Natural killer cell treated with Interleukin-12 subunit alpha and Interleukin-12 subunit beta and Interleukin-15 and Interleukin-18, amount 100 ng/mL, for 72 hours (primary cell): Measurements from ENCODE around the gene PDXK. TPM values are rescaled to one million over a fixed set of nuclear protein-coding genes. Genes with fewer than 3 reads are reported as not detected.
A peak's percentile ranks its signal among the peaks of the same experiment; 100 is the strongest.

Source experiments
- ATAC-seq, 2 donors: fragments of 150-1000 bp; cut with Tn5 transposase in 1 of 2; sonication (Bioruptor Pico), chemical (Tn5 transposase) in 1 of 2; 2 replicates each; pipeline ENCODE4 v1.10.0; 2021
- DNase-seq: peaks from one replicate; pipeline ENCODE4 v3.0.0; 2022; ENCODE audit warnings: low spot score
- H3K27ac Mint-ChIP-seq, 2 donors: 1 replicate in 1 of 2; 2 replicates in 1 of 2; pipeline ENCODE4 v1.8.0; 2022; ENCODE audit warnings: mixed read lengths in 2 of 2, mild to moderate bottlenecking in 1 of 2, moderate library complexity in 1 of 2
- H3K27me3 Mint-ChIP-seq, 2 donors: 1 replicate in 1 of 2; 2 replicates in 1 of 2; pipeline ENCODE4 v1.8.0; 2022; ENCODE audit warnings: mixed read lengths in 2 of 2
- H3K36me3 Mint-ChIP-seq: one replicate; pipeline ENCODE4 v1.8.0; 2022; ENCODE audit warnings: mixed read lengths
- H3K4me1 Mint-ChIP-seq, 2 donors: 1 replicate in 1 of 2; 2 replicates in 1 of 2; pipeline ENCODE4 v1.8.0; 2022; ENCODE audit warnings: low read depth in 2 of 2, mixed read lengths in 2 of 2, mild to moderate bottlenecking in 1 of 2
- H3K4me3 Mint-ChIP-seq: one replicate; pipeline ENCODE4 v1.8.0; 2022; ENCODE audit warnings: mixed read lengths
- H3K9me3 Mint-ChIP-seq: 2 replicates; pipeline ENCODE4 v1.8.0; 2022; ENCODE audit warnings: mixed read lengths
- total RNA-seq, 2 donors: library from RNA; stranded (reverse); gene quantifications; one replicate each; pipeline ENCODE4 v1.2.3, GENCODE V29; 2022

Gene PDXK
- total RNA-seq, 2 donors from 2014 or later: 98.1 to 136 TPM

DNA sequence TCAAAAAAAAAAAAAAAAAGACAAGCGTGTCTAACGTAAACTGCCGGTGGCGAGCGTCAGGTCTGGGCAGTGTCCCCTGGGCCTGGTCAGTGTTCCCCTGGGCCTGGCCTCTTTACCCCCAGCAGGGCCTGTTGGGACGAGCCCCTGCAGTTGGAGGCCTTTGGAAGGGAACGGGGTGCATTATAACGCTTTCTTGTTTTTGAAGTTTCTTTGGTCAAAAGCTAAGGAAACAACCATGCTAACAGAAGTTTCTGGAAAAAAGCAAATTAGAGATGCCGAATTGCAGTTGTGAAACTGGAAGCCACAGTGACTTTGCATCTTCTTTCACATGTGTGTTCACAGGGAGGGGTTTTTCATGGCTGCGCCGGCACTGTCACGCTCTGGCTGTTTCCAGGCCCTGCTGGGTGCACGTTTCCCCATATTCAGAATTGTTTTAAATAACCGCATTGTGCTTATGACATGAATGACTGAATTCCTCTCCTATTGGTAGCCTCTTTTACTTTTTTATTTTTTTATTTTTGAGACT, 86.4 kb downstream of the PDXK start:
- DNase-seq: no peak
- Mint-ChIP-seq H3K27ac (peak overlapping the region in 1 of 2 donors; percentile 5), H3K36me3 (no peaks in the 10 kb centered on the region), H3K27me3 (no peaks in the 10 kb centered on the region), H3K4me3 (no peak overlapping the region), H3K4me1 (no peaks in the 10 kb centered on the region), H3K9me3 (no peaks in the 10 kb centered on the region)
- no peak for ATAC-seq

DNA sequence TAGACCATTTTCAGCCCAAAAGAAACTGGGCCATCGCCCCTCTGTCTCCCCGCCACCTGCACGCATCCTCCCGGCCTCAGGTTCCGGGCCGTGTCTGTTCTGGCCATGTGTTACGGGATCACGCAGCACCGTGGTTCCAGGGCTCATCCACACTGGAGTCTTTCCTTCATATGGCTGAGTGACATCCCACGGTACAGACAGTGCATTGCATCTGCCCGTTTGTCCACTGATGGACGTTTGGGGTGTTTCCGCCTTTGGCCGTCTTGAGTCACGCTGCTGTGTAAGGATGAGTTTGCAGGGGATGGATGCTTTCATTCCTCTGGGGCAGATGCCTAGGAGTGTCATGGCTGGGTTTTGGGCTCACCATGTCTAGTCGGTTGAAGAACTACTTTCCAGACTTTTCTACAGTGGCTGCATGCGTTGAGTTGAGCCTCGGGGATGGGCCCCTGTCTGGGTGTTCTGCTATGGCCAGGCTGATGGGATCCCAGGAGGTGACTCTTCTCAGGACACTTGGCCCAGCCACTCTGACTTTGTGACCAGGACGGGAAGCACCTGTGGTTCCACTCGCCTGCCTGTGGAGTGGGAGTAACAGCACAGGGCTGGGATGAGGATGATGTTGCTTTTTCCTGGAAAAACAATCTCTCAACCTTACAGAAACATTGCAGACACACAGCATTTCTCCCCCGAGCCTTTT, 87.2 kb downstream of the PDXK start:
- H3K36me3 Mint-ChIP-seq: no peaks in the 10 kb centered on the region
- no peaks in the 10 kb centered on the region for H3K9me3 Mint-ChIP-seq
- H3K4me3 Mint-ChIP-seq: no peak overlapping the region
- peaks cover 0 to 5% of the 10 kb centered on the region in 2 donors for H3K4me1 Mint-ChIP-seq
- ATAC-seq (no peak), DNase-seq (no peak)
- no peaks in the 10 kb centered on the region for H3K27me3 Mint-ChIP-seq
- peak overlapping the region in 1 of 2 donors; percentile 5 for H3K27ac Mint-ChIP-seq

DNA sequence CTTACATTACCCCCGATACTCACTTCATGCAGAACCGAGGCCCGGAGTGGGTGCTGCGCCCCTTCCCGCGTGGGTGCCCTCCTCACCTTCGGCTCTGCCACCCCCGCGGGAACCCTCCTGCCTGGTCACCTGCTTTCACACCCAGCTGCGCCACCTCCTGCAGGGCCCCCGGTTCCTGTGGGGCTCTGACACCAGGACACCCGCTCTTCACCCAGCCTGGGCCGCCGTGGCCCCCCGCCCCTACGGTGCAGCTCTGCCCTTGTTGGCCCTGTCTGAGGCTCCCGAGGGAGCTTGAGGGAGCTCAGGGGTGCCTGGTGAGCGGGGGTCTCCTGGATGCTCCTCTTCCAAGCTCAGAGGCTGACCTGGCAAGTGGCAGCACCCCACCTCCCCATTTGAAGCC, 89.4 kb downstream of the PDXK start:
- Mint-ChIP-seq H3K36me3 (no peaks in the 10 kb centered on the region), H3K27ac (no peak overlapping the region), H3K4me1 (peaks cover 0 to 9% of the 10 kb centered on the region in 2 donors), H3K4me3 (no peak overlapping the region), H3K27me3 (peaks cover 0 to 2% of the 10 kb centered on the region in 2 donors), H3K9me3 (no peaks in the 10 kb centered on the region)
- ATAC-seq (no peak), DNase-seq (no peak)

DNA sequence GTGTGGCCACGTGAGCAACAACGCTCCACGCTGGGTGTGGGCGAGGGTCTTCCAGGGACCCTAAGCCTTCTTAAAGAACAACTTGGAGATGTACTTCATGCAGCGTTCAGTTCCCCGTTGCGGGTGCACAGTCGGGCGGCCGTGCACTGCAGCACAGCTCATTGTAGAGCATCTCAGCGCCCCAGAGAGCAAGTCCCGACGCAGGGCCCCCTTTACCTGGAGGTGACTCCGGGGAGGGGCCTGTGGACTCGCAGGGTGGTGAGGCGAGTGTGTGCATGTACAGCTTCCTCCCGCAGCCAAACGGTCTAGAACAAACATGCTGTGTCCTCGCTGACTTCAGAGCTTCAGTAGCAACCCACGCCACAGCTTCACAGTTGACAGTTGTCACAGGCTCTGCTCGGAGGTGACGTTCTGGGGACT, 89.9 kb downstream of the PDXK start:
- H3K36me3 Mint-ChIP-seq: no peaks in the 10 kb centered on the region
- no peak overlapping the region for H3K27ac Mint-ChIP-seq
- no peak overlapping the region for H3K4me3 Mint-ChIP-seq
- DNase-seq: no peak
- H3K27me3 Mint-ChIP-seq: peaks cover 0 to 2% of the 10 kb centered on the region in 2 donors
- H3K4me1 Mint-ChIP-seq: peaks cover 0 to 9% of the 10 kb centered on the region in 2 donors
- no peak for ATAC-seq
- H3K9me3 Mint-ChIP-seq: no peaks in the 10 kb centered on the region

DNA sequence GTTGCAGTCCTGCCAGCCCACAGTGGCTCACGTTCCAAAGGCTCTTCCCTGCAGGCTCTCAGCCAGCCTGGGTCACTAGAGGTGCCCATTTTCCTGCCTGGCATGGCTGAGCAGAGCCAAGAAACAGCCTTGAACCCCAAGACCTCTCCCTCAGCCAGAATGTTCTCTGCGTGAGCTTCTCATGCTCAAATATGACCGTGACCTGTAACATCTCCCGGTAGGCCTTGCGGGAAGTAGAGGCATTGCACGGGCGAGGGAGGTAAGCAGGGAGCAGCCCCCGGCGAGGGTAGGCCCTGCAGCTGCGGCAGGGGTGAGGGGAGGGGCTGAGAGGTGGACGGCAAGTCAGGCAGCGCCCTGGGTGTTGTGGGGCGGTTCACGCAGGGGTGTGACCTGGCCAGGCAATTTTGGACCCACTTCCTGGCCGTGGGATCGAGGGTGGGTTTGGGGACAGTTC, 90.4 kb downstream of the PDXK start:
- Mint-ChIP-seq H3K4me3 (no peak overlapping the region), H3K27ac (no peak overlapping the region), H3K9me3 (no peaks in the 10 kb centered on the region), H3K27me3 (peaks cover 0 to 2% of the 10 kb centered on the region in 2 donors), H3K36me3 (no peaks in the 10 kb centered on the region), H3K4me1 (peaks cover 0 to 9% of the 10 kb centered on the region in 2 donors)
- DNase-seq: no peak
- no peak for ATAC-seq

DNA sequence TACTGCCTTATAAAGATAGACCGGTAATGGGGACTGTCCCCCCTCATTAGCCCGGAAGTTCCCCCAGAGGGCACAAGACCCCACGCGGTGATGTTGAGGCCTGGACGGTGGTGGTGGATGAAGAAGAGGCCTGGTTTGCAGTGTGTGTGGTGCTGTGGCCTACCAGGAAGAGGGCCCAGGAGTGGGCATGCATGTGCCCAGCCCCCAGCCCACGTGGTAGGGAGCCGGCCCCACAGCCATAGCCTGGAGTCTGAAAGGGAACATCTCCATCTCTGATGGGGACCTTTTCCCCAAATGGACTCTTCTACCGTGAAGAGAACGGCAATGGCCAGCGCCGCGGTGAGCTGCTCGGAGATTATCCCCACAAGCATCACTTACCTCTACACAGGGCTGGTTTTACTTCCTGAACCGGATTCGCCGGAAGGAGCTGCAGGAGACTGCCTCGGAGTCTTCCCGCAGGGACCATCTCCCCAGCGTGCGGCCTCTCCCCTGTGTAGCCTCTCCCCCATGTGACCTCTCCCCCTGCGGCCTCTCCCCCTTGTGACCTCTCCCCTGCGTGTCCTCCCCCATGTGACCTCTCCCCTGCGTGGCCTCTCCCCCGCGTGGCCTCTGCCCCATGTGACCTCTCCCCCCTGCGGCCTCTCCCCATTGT, 91.0 kb downstream of the PDXK start:
- peaks cover 0 to 13% of the 10 kb centered on the region in 2 donors for H3K4me1 Mint-ChIP-seq
- H3K27me3 Mint-ChIP-seq: peaks cover 0 to 2% of the 10 kb centered on the region in 2 donors
- no peak overlapping the region for H3K27ac Mint-ChIP-seq
- no peak overlapping the region for H3K4me3 Mint-ChIP-seq
- DNase-seq (no peak), ATAC-seq (no peak)
- no peaks in the 10 kb centered on the region for H3K9me3 Mint-ChIP-seq
- no peaks in the 10 kb centered on the region for H3K36me3 Mint-ChIP-seq

- Mint-ChIP-seq H3K27me3 (peaks cover 0 to 2% of the 10 kb centered on the region in 2 donors), H3K4me3 (no peak overlapping the region), H3K4me1 (peaks cover 0 to 13% of the 10 kb centered on the region in 2 donors), H3K36me3 (no peaks in the 10 kb centered on the region), H3K27ac (no peak overlapping the region), H3K9me3 (no peaks in the 10 kb centered on the region)
- DNase-seq: peak; percentile 82
- peak; percentile 87 to 88 for ATAC-seq
Measured at GRCh38 chr21:43810505-43811261, 91.8 kb downstream of the PDXK start.

- DNase-seq: no peak
- Mint-ChIP-seq H3K4me1 (peaks cover 0 to 13% of the 10 kb centered on the region in 2 donors), H3K27me3 (peaks cover 0 to 2% of the 10 kb centered on the region in 2 donors), H3K27ac (no peak overlapping the region), H3K9me3 (no peaks in the 10 kb centered on the region), H3K36me3 (no peaks in the 10 kb centered on the region), H3K4me3 (no peak overlapping the region)
- ATAC-seq: no peak
Measured at GRCh38 chr21:43811262-43812105, 92.6 kb downstream of the PDXK start.

Other genes with a start within 250 kb of the PDXK start
- gene HSF2BP, start 59.6 kb upstream of the PDXK start, total RNA-seq: 1 to 10 TPM in 1 of 2 donors, under 1 TPM in 1; 0.29 to 1.2 TPM
- 10 to 100 TPM; 38.3 to 81.8 TPM for gene RRP1B, start 59.6 kb upstream of the PDXK start, total RNA-seq
- gene CSTB, start 57.2 kb downstream of the PDXK start, total RNA-seq: 10 to 100 TPM; 15.3 to 15.4 TPM
- 10 to 100 TPM; 35.5 to 89.9 TPM for gene RRP1, start 70.4 kb downstream of the PDXK start, total RNA-seq
- gene AGPAT3, start 146.1 kb downstream of the PDXK start, total RNA-seq: 100 to 1,000 TPM in 1 of 2 donors, 10 to 100 TPM in 1; 66.8 to 115 TPM